ENCODE data around the gene UNC119B. TPM values are rescaled to one million over a fixed set of nuclear protein-coding genes. Genes with fewer than 3 reads are reported as not detected.

Gene UNC119B
- polyA plus RNA-seq, 1 of the 3 experiments (the other 2 are of a cell fraction) = 23.6 TPM

DNA sequence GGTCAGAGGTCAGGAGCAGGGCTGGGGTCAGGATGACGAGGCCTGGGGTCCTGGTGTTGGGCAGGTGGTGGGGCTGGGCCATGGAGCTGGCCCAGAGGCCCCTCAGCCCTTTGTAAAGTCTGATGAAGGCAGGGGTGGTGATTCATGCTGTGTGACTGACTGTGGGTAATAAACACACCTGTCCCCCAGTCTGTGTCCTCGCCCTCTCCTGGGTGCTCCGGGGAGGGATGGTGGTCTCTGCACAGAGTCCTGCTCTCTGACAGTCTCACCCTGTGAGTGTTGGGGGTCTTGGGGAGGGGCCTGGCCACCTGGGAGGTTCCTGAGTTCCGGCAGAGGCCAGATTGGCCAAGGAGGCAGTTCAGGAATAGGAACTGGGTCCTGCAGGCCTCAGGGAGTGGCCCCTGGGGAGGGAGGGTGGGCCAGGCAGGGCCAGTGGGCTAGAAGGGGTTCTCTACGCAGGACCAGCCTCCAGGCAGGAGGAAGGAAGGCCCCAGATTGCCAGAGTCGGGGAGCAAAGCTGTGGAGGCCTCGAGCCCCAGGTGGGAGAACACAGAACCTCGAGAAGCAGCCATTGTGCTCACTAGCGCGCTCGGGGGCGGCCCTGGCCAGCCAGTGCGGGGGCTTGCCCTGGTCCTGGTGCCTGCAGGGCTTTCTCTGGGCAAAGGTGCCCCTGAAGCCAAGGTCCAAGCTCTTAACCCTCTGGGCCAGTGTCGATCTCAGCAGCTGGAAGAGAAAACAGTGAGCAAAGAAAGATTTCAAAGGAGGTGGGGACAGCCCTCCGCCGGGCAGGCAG, 29.8 kb downstream of the UNC119B start (continued):
- TF ChIP-seq, protein P1, sequence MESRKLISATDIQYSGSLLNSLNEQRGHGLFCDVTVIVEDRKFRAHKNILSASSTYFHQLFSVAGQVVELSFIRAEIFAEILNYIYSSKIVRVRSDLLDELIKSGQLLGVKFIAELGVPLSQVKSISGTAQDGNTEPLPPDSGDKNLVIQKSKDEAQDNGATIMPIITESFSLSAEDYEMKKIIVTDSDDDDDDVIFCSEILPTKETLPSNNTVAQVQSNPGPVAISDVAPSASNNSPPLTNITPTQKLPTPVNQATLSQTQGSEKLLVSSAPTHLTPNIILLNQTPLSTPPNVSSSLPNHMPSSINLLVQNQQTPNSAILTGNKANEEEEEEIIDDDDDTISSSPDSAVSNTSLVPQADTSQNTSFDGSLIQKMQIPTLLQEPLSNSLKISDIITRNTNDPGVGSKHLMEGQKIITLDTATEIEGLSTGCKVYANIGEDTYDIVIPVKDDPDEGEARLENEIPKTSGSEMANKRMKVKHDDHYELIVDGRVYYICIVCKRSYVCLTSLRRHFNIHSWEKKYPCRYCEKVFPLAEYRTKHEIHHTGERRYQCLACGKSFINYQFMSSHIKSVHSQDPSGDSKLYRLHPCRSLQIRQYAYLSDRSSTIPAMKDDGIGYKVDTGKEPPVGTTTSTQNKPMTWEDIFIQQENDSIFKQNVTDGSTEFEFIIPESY (IDR thresholded peaks at IDR 0.05; ENCODE audit: borderline replicate concordance, low read depth) = no peak
- no peak for TF ChIP-seq TCF12 (IDR thresholded peaks at IDR 0.05)

DNA sequence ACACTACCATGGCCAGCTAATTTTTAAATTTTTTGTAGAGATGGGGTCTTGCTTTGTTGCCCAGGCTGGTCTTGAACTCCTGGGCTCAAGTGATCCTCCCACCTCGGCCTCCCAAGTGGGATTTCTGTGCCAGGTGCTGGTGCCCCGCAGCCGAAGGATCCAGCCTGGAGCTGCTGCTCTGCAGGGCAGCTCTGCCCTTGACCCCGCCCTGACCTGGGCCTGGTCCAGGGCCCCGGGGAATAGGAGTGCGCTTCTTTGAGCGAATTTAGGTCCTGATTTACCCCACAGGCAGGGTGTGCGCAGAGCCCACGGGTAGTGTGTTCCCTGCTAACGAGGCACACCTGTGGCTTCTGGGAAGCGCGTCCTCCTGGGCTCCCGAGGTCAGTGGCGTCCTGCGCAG, 30.6 kb downstream of the UNC119B start:
- Histone ChIP-seq H3K4me3 (ENCODE audit: low read depth in 2 of 2, low read length in 1 of 2) (no peak overlapping the region), H2AFZ (ENCODE audit: low read depth) (no peak overlapping the region), H4K20me1 (ENCODE audit: insufficient read depth) (no peaks in the 10 kb centered on the region), H3K36me3 (replicated peaks in 1 of 2; ENCODE audit: control insufficient read depth in 1 of 2, insufficient read depth in 2 of 2, low read length in 1 of 2) (no peaks in the 10 kb centered on the region), H3K4me1 (ENCODE audit: control insufficient read depth in 1 of 2, insufficient read depth in 2 of 2, low read depth in 1 of 2, low read length in 1 of 2) (no peaks in the 10 kb centered on the region), H3K79me2 (ENCODE audit: insufficient read depth) (no peaks in the 10 kb centered on the region), H3K9me2 (no peaks in the 10 kb centered on the region), H3K4me2 (no peak overlapping the region), H3K27ac (ENCODE audit: low read depth in 2 of 2, low read length in 1 of 2) (no peak overlapping the region), H3K9ac (no peak overlapping the region), H3K27me3 (ENCODE audit: insufficient read depth) (no peaks in the 10 kb centered on the region), H3F3A (replicated peaks; ENCODE audit: insufficient read depth) (no peaks in the 10 kb centered on the region), H3K9me3 (no peaks in the 10 kb centered on the region)
- DNase-seq = no peak
- ChIA-PET CTCF (interaction anchor here (1.0 kb wide), 1 partner anchor 35 kb away, joined by 3 read pairs; no protein-coding TSS in a partner anchor), POLR2A (no interaction called here)
- 93% methylated on average over 7 of the region's 15 CpGs for WGBS (ENCODE audit: low lambda C conversion rate)
- TF ChIP-seq POLR2AphosphoS5 (IDR thresholded peaks at IDR 0.05; ENCODE audit: low read depth, low read length) (no peak), EZH2phosphoT487 (IDR thresholded peaks at IDR 0.05; ENCODE audit: borderline replicate concordance, low read depth) (no peak), FOXJ3 (CRISPR knock-in tag; IDR thresholded peaks at IDR 0.05) (no peak), RCOR1 (IDR thresholded peaks at IDR 0.05; ENCODE audit: low read length) (no peak), SMC3 (IDR thresholded peaks at IDR 0.05; ENCODE audit: low read depth, low read length) (no peak), GABPA (IDR thresholded peaks at IDR 0.05; ENCODE audit: low read depth) (no peak), JUND (IDR thresholded peaks at IDR 0.05) (no peak), YY1 (IDR thresholded peaks at IDR 0.05; ENCODE audit: low read depth) (no peak)
- TF ChIP-seq, protein P1 (IDR thresholded peaks at IDR 0.05; ENCODE audit: borderline replicate concordance, low read depth) = no peak
- TF ChIP-seq, protein P2, sequence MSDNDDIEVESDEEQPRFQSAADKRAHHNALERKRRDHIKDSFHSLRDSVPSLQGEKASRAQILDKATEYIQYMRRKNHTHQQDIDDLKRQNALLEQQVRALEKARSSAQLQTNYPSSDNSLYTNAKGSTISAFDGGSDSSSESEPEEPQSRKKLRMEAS (IDR thresholded peaks at IDR 0.05; ENCODE audit: low read depth) = no peak
- TF ChIP-seq, protein P3, sequence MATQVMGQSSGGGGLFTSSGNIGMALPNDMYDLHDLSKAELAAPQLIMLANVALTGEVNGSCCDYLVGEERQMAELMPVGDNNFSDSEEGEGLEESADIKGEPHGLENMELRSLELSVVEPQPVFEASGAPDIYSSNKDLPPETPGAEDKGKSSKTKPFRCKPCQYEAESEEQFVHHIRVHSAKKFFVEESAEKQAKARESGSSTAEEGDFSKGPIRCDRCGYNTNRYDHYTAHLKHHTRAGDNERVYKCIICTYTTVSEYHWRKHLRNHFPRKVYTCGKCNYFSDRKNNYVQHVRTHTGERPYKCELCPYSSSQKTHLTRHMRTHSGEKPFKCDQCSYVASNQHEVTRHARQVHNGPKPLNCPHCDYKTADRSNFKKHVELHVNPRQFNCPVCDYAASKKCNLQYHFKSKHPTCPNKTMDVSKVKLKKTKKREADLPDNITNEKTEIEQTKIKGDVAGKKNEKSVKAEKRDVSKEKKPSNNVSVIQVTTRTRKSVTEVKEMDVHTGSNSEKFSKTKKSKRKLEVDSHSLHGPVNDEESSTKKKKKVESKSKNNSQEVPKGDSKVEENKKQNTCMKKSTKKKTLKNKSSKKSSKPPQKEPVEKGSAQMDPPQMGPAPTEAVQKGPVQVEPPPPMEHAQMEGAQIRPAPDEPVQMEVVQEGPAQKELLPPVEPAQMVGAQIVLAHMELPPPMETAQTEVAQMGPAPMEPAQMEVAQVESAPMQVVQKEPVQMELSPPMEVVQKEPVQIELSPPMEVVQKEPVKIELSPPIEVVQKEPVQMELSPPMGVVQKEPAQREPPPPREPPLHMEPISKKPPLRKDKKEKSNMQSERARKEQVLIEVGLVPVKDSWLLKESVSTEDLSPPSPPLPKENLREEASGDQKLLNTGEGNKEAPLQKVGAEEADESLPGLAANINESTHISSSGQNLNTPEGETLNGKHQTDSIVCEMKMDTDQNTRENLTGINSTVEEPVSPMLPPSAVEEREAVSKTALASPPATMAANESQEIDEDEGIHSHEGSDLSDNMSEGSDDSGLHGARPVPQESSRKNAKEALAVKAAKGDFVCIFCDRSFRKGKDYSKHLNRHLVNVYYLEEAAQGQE (IDR thresholded peaks at IDR 0.05; ENCODE audit: low read depth, low read length) = no peak
- TF ChIP-seq, protein P4, sequence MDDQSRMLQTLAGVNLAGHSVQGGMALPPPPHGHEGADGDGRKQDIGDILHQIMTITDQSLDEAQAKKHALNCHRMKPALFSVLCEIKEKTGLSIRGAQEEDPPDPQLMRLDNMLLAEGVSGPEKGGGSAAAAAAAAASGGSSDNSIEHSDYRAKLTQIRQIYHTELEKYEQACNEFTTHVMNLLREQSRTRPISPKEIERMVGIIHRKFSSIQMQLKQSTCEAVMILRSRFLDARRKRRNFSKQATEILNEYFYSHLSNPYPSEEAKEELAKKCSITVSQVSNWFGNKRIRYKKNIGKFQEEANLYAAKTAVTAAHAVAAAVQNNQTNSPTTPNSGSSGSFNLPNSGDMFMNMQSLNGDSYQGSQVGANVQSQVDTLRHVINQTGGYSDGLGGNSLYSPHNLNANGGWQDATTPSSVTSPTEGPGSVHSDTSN (IDR thresholded peaks at IDR 0.05) = no peak
